Heart right ventricle (tissue), 16 donors: ENCODE data around the gene UGT1A7. TPM values are rescaled to one million over a fixed set of nuclear protein-coding genes. Genes with fewer than 3 reads are reported as not detected.

ENCODE experiments used
- ATAC-seq, 8 donors: fragments of 200-7000 bp; cut with Tn5 transposase; one replicate each; pipeline ENCODE4 v1.9.1; 2020; ENCODE audit warnings: mild to moderate bottlenecking in 8 of 8, moderate library complexity in 8 of 8, moderate number of reproducible peaks in 1 of 8
- DNase-seq, 2 donors: peaks; one replicate each; pipeline ENCODE4 v3.0.0-alpha.2; 2020
- H3K27ac ChIP-seq, 10 donors: fragments of 200-600 bp; sonication (generic) in 2 of 10; one replicate each; pipeline versions ENCODE4 v1.5.0 to v1.8.0; 2020 to 2022; ENCODE audit warnings: mild to moderate bottlenecking in 3 of 10
- H3K27me3 ChIP-seq, 7 donors: fragments of 200-600 bp; one replicate each; pipeline ENCODE4 v1.8.0; 2021 to 2022; ENCODE audit warnings: mild to moderate bottlenecking in 2 of 7
- H3K36me3 ChIP-seq, 9 donors: fragments of 200-600 bp; sonication (generic) in 1 of 9; one replicate each; pipeline versions ENCODE4 v1.5.0 to v1.8.0; 2020 to 2022; ENCODE audit warnings: mild to moderate bottlenecking in 2 of 9
- H3K4me1 ChIP-seq, 9 donors: fragments of 200-600 bp; sonication (generic) in 1 of 9; one replicate each; pipeline versions ENCODE4 v1.5.0 to v1.8.0; 2020 to 2022; ENCODE audit warnings: mild to moderate bottlenecking in 4 of 9
- H3K4me3 ChIP-seq, 10 donors: fragments of 200-600 bp; sonication (generic) in 2 of 10; one replicate each; pipeline versions ENCODE4 v1.5.0 to v1.8.0; 2020 to 2022; ENCODE audit warnings: mild to moderate bottlenecking in 7 of 10, moderate library complexity in 2 of 10
- H3K9me3 ChIP-seq, 11 donors: fragments of 200-600 bp in 10 of 11; sonication (generic) in 2 of 11; one replicate each; pipeline versions ENCODE4 v1.5.0 to v1.8.0; 2013 to 2022; ENCODE audit warnings: mild to moderate bottlenecking in 2 of 11, control low read depth in 1 of 11, moderate library complexity in 1 of 11
- WGBS, 2 donors: extraction: QIAGEN DNeasy Blood & Tissue Kit; methylation state at CpG; one replicate each; pipeline ENCODE4 v1.1.7; 2013; ENCODE audit warnings: inconsistent platforms in 1 of 2; 5-methylcytosine and 5-hydroxymethylcytosine counted together
- intact Hi-C, 10 donors: fragments of 100-400 bp; cut with DNase I; formaldehyde crosslinking; loops; one replicate each; pipeline versions ENCODE4 v1.11.1 to v1.14.2; 2022
- polyA plus RNA-seq, 2 donors: library from polyadenylated mRNA; stranded (reverse); fragments of 200-250 nt; gene quantifications; one replicate each; pipeline ENCODE4 v1.2.3, GENCODE V29; 2013
- total RNA-seq, 10 donors: library from RNA; stranded (reverse); fragmentation: NEBNext Ultra II Directional in 3 of 10; extraction: Animal tissue kit (Norgen Biotek cat#: 25700) in 3 of 10; gene quantifications; one replicate each; pipeline versions ENCODE4 v1.2.1 to v1.2.4, GENCODE V29; 2021 to 2023
- TF ChIP-seq, protein P1 (sequence below), 9 donors: fragments of 200-600 bp; sonication (generic) in 2 of 9; IDR thresholded peaks; one replicate each; pipeline versions ENCODE4 v1.5.0 to v1.8.0; 2021 to 2022; ENCODE audit warnings: antibody characterized with exemption in 9 of 9, mild to moderate bottlenecking in 5 of 9, moderate library complexity in 1 of 9
- donor health status: Arrhythmogenic right ventricular cardiomyopathy.
- donor health status: ischemic (EF 13 %, LVEDD 7.1; RV severe dilation, severe dysfunction).
- donor health status: healthy with polysubstance abuse.
- donor health status: DM: no; HTN: yes; CAD: no.
- donor health status: DM: no; HTN: no; CAD: no.
- donor health status: ischemic (EF 25% LVEDD 6.9; RV normal size, moderate dysfunction).
- donor health status: ischemic (EF 25% LVEDD 5.7; RV mildly dilated, moderate dysfunction).
- donor health status: healthy.
- donor health status: DM: yes; HTN: yes; CAD: no.
- donor health status: Ischemic cardiomyopathy.
- donor health status: ischemic (EF 35%, LVEDD 5.7; RV mildly dilated, moderate dysfunction).
- donor health status: nonischemic (EF 11% LVEDD 7.7; RV severe dilation, severe dysfunction).
- donor health status: DM: yes; HTN: yes; CAD: no.
- donor health status: PGD.
- donor health status: ischemic (EF 29% LVEDD 5.4; RV normal size, mild dysfunction).
- donor health status: nonischemic (EF 23%, LVEDD 6.1; RV moderate dilation, normal function).

Gene UGT1A7
- total and polyA plus RNA-seq, 12 donors, result 0.01 TPM; not detected in 11

DNA sequence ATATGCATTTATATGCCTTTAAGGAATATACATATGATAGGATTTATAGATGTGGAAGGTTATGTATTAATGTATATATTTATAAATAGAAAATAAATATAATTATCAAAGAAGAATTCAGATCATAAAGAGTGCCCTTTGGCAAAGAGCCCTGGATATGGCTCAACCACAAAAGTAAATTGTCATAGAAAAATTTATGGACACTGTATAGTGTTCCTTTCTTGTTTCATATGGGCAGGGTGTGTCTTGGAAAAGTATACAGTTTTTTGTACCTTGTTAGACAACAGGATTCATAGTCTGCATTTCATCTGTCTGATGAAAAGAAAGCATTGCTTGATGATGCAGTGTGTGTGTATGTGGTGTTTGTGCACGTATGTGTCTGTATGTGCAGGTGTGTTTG lies 2.9 kb downstream of the UGT1A7 start:
- 67 to 69% methylated on average over 1 of the region's 1 CpG for WGBS, 2 donors

DNA sequence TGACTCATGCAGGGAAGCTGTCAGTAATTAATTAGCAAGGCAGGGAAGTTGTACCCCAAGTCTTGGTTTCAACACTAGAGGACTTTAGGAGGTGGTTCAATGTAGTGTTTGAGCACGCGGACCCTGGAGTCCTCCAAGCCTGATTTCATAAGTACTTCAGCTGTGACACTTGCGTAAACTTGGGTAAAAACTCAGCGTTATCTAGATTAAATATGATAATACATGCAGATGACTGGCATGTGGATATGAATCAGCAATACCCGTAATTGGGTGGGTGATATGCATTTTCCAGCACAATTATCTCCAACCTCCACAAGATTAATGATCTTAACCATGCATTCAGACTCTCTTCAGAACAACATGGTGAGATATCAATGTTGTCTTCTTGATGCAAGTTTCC lies 5.2 kb downstream of the UGT1A7 start:
- no peak for ATAC-seq
- intact Hi-C loops, result no loop called here
- 79 to 81% methylated on average over 5 of the region's 5 CpGs for WGBS, 2 donors

More for the DNA sequence above, 2.9 kb downstream of the UGT1A7 start:
- ATAC-seq, result no peak
- Histone ChIP-seq H3K4me1 (no peaks in the 10 kb centered on the region), H3K36me3 (no peaks in the 10 kb centered on the region), H3K9me3 (no peaks in the 10 kb centered on the region), H3K27ac (no peak overlapping the region), H3K4me3 (no peak overlapping the region), H3K27me3 (peaks cover 0 to 9% (median 0%) of the 10 kb centered on the region in 7 donors)
- TF ChIP-seq, protein P1, sequence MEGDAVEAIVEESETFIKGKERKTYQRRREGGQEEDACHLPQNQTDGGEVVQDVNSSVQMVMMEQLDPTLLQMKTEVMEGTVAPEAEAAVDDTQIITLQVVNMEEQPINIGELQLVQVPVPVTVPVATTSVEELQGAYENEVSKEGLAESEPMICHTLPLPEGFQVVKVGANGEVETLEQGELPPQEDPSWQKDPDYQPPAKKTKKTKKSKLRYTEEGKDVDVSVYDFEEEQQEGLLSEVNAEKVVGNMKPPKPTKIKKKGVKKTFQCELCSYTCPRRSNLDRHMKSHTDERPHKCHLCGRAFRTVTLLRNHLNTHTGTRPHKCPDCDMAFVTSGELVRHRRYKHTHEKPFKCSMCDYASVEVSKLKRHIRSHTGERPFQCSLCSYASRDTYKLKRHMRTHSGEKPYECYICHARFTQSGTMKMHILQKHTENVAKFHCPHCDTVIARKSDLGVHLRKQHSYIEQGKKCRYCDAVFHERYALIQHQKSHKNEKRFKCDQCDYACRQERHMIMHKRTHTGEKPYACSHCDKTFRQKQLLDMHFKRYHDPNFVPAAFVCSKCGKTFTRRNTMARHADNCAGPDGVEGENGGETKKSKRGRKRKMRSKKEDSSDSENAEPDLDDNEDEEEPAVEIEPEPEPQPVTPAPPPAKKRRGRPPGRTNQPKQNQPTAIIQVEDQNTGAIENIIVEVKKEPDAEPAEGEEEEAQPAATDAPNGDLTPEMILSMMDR (IDR thresholded peaks at IDR 0.05), result no peak
- no peak for DNase-seq
- intact Hi-C loops, result no loop called here

DNA sequence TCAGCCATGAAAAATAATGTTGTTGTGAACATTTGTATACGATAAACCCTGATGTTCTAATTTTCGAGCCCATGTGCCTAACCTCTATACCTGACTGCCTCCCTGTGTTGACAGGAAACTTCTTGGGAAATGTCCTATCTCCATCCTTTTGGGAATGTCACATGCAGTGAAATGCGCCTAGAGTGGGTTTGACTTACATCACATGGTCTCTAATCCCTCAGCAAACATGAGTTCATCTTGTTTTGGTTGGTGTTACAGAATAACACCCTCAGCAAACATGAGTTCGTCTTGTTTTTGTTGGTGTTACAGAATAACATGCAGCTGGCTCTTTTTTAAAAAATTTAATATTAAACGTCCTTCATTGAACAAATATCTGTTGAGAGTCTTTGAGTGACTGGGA lies 6.6 kb downstream of the UGT1A7 start:
- intact Hi-C loops, result no loop called here
- H3K27me3 ChIP-seq, result peaks cover 0 to 10% (median 0%) of the 10 kb centered on the region in 7 donors

More for the DNA sequence above, 5.2 kb downstream of the UGT1A7 start:
- no peaks in the 10 kb centered on the region for H3K4me1 ChIP-seq
- no peaks in the 10 kb centered on the region for H3K9me3 ChIP-seq
- H3K27me3 ChIP-seq, result peaks cover 0 to 8% (median 0%) of the 10 kb centered on the region in 7 donors
- TF ChIP-seq, protein P1 (IDR thresholded peaks at IDR 0.05), result no peak
- no peaks in the 10 kb centered on the region for H3K36me3 ChIP-seq
- H3K4me3 ChIP-seq, result no peak overlapping the region
- no peak overlapping the region for H3K27ac ChIP-seq
- DNase-seq, result no peak

DNA sequence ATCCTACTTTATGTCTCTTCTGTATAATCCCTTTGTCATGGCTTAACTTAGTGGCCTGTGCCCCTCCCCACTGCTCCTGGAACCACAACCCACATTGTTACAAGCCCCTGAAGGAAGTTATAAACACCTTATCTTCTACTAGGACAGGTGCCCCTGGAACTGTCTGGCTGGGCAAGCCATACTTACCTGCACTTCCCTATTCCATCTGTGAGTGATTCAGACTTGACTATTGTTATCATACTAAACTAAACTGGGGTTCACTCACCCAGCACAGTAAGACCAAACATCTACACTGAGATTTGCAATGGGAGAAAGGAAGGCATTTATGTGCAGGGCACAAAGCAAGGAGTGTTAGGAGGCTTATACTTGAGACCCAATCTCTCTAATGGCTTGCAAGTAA lies 7.3 kb downstream of the UGT1A7 start:
- DNase-seq, result no peak
- ATAC-seq, result no peak
- Histone ChIP-seq H3K4me3 (no peak overlapping the region), H3K27me3 (peaks cover 0 to 10% (median 0%) of the 10 kb centered on the region in 7 donors), H3K9me3 (no peaks in the 10 kb centered on the region), H3K4me1 (no peaks in the 10 kb centered on the region), H3K27ac (no peak overlapping the region), H3K36me3 (no peaks in the 10 kb centered on the region)
- TF ChIP-seq, protein P1 (IDR thresholded peaks at IDR 0.05), result no peak
- intact Hi-C loops, result no loop called here

More for the DNA sequence above, 6.6 kb downstream of the UGT1A7 start:
- Histone ChIP-seq H3K36me3 (no peaks in the 10 kb centered on the region), H3K9me3 (no peaks in the 10 kb centered on the region), H3K4me3 (no peak overlapping the region), H3K4me1 (no peaks in the 10 kb centered on the region), H3K27ac (no peak overlapping the region)
- TF ChIP-seq, protein P1 (IDR thresholded peaks at IDR 0.05), result no peak
- no peak for DNase-seq
- no peak for ATAC-seq
- 77 to 82% methylated on average over 5 of the region's 5 CpGs for WGBS, 2 donors
